ENCODE results near the gene TMEM256. TPM values are rescaled to one million over a fixed set of nuclear protein-coding genes. Genes with fewer than 3 reads are reported as not detected.
A peak's percentile ranks its signal among the peaks of the same experiment; 100 is the strongest.

TMEM256 gene
- total RNA-seq, 1 donor from 2014 or later, result 67.8 TPM

- H3K9me3 ChIP-seq (replicated peaks), result no peaks in the 10 kb centered on the region
- no peak within 1 kb of the TSS for H3K4me3 ChIP-seq
- H3K4me1 ChIP-seq, result peaks cover 20% of the 10 kb centered on the region
- TF ChIP-seq CTCF (IDR thresholded peaks at IDR 0.05; ENCODE audit: borderline replicate concordance), result no peak
- DNase-seq, result no peak
- intact Hi-C loops (cut with micrococcal nuclease), result no loop called here
- H3K27me3 ChIP-seq (ENCODE audit: low read depth), result no peaks in the 10 kb centered on the region
- no peaks in the 10 kb centered on the region for H3K36me3 ChIP-seq
- no peak within 1 kb of the TSS for H3K27ac ChIP-seq (replicated peaks)
Observed at GRCh38 chr17:7407485-7408251, 3.8 kb upstream of the TMEM256 start, which contains the start of gene NLGN2. Gene NLGN2, plus strand, starts transcription at chr17:7407845. Its CDS starts 411 bp downstream, at chr17:7408256.

- Histone ChIP-seq H3K27ac (replicated peaks) (no peak overlapping the region), H3K4me1 (peaks cover 26% of the 10 kb centered on the region), H3K36me3 (no peaks in the 10 kb centered on the region), H3K4me3 (no peak overlapping the region), H3K27me3 (ENCODE audit: low read depth) (no peaks in the 10 kb centered on the region), H3K9me3 (replicated peaks) (no peaks in the 10 kb centered on the region)
- intact Hi-C loops (cut with micrococcal nuclease), result no loop called here
- DNase-seq, result no peak
- TF ChIP-seq CTCF (IDR thresholded peaks at IDR 0.05; ENCODE audit: borderline replicate concordance), result no peak
Observed at GRCh38 chr17:7407082-7407481, 3.2 kb upstream of the TMEM256 start.

GRCh38 chr17:7406235-7406825 is 2.4 kb upstream of the TMEM256 start:
- TF ChIP-seq CTCF (IDR thresholded peaks at IDR 0.05; ENCODE audit: borderline replicate concordance), result no peak
- Histone ChIP-seq H3K9me3 (replicated peaks) (no peaks in the 10 kb centered on the region), H3K27ac (replicated peaks) (peak overlapping the region; percentile 96), H3K4me1 (peaks cover 32% of the 10 kb centered on the region), H3K36me3 (no peaks in the 10 kb centered on the region), H3K27me3 (ENCODE audit: low read depth) (no peaks in the 10 kb centered on the region), H3K4me3 (peak overlapping the region; percentile 78)
- intact Hi-C loops (cut with micrococcal nuclease), result no loop called here
- no peak for DNase-seq

- intact Hi-C loops (cut with micrococcal nuclease), result no loop called here
- H3K4me1 ChIP-seq, result peaks cover 32% of the 10 kb centered on the region
- peak overlapping the region; percentile 78 for H3K4me3 ChIP-seq
- H3K27me3 ChIP-seq (ENCODE audit: low read depth), result no peaks in the 10 kb centered on the region
- no peaks in the 10 kb centered on the region for H3K36me3 ChIP-seq
- H3K27ac ChIP-seq (replicated peaks), result peak overlapping the region; percentile 96
- no peak for TF ChIP-seq CTCF (IDR thresholded peaks at IDR 0.05; ENCODE audit: borderline replicate concordance)
- no peak for DNase-seq
- H3K9me3 ChIP-seq (replicated peaks), result no peaks in the 10 kb centered on the region
Observed at GRCh38 chr17:7405350-7406234, 1.7 kb upstream of the TMEM256 start.

GRCh38 chr17:7404737-7405349 is 946 bp upstream of the TMEM256 start:
- no peaks in the 10 kb centered on the region for H3K27me3 ChIP-seq (ENCODE audit: low read depth)
- H3K36me3 ChIP-seq, result no peaks in the 10 kb centered on the region
- peak; percentile 64 for DNase-seq
- H3K27ac ChIP-seq (replicated peaks), result peak overlapping the region; percentile 96
- H3K4me3 ChIP-seq, result peak overlapping the region; percentile 78
- intact Hi-C loops (cut with micrococcal nuclease), result no loop called here
- no peaks in the 10 kb centered on the region for H3K9me3 ChIP-seq (replicated peaks)
- peaks cover 32% of the 10 kb centered on the region for H3K4me1 ChIP-seq
- TF ChIP-seq CTCF (IDR thresholded peaks at IDR 0.05; ENCODE audit: borderline replicate concordance), result no peak
